Measurements from ENCODE around the gene C17orf107.

Gene C17orf107

GRCh38 chr17:4872786-4873185, 26.6 kb upstream of the C17orf107 start:
- DNase-seq (ENCODE audit: low read depth, low spot score), result no peak

- DNase-seq (ENCODE audit: low read depth, low spot score), result no peak
Observed at GRCh38 chr17:4877089-4877488, 22.2 kb upstream of the C17orf107 start.

- no peak for DNase-seq (ENCODE audit: low read depth, low spot score)
Observed at GRCh38 chr17:4879601-4880000, 19.7 kb upstream of the C17orf107 start.

- no peak for DNase-seq (ENCODE audit: low read depth, low spot score)
Observed at GRCh38 chr17:4880857-4881256, 18.5 kb upstream of the C17orf107 start.

GRCh38 chr17:4881761-4882555, 17.4 kb upstream of the C17orf107 start:
- DNase-seq (ENCODE audit: low read depth, low spot score), result no peak

GRCh38 chr17:4884489-4884888, 14.8 kb upstream of the C17orf107 start:
- DNase-seq (ENCODE audit: low read depth, low spot score), result no peak

GRCh38 chr17:4886830-4887229, 12.5 kb upstream of the C17orf107 start:
- DNase-seq (ENCODE audit: low read depth, low spot score), result no peak

- DNase-seq (ENCODE audit: low read depth, low spot score), result no peak
Observed at GRCh38 chr17:4887581-4887980, 11.8 kb upstream of the C17orf107 start.

GRCh38 chr17:4891411-4892410, 7.6 kb upstream of the C17orf107 start:
- DNase-seq (ENCODE audit: low read depth, low spot score), result no peak

GRCh38 chr17:4892499-4893221, 6.7 kb upstream of the C17orf107 start:
- DNase-seq (ENCODE audit: low read depth, low spot score), result no peak

- no peak for DNase-seq (ENCODE audit: low read depth, low spot score)
Observed at GRCh38 chr17:4893272-4893671, 6.1 kb upstream of the C17orf107 start.

- DNase-seq (ENCODE audit: low read depth, low spot score), result no peak
Observed at GRCh38 chr17:4893721-4894560, 5.4 kb upstream of the C17orf107 start.

- DNase-seq (ENCODE audit: low read depth, low spot score), result no peak
Observed at GRCh38 chr17:4895121-4895520, 4.2 kb upstream of the C17orf107 start.

GRCh38 chr17:4895657-4896331, 3.5 kb upstream of the C17orf107 start:
- no peak for DNase-seq (ENCODE audit: low read depth, low spot score)

- no peak for DNase-seq (ENCODE audit: low read depth, low spot score)
Observed at GRCh38 chr17:4896332-4897197, 2.8 kb upstream of the C17orf107 start.

- DNase-seq (ENCODE audit: low read depth, low spot score), result no peak
Observed at GRCh38 chr17:4897198-4897687, 2.1 kb upstream of the C17orf107 start.

- DNase-seq (ENCODE audit: low read depth, low spot score), result no peak
Observed at GRCh38 chr17:4897785-4898184, 1.6 kb upstream of the C17orf107 start.

- no peak for DNase-seq (ENCODE audit: low read depth, low spot score)
Observed at GRCh38 chr17:4898351-4898750, 985 bp upstream of the C17orf107 start.

GRCh38 chr17:4898927-4899326, 409 bp upstream of the C17orf107 start:
- no peak for DNase-seq (ENCODE audit: low read depth, low spot score)
